Measurements from ENCODE around the gene MAGEF1.

DNA sequence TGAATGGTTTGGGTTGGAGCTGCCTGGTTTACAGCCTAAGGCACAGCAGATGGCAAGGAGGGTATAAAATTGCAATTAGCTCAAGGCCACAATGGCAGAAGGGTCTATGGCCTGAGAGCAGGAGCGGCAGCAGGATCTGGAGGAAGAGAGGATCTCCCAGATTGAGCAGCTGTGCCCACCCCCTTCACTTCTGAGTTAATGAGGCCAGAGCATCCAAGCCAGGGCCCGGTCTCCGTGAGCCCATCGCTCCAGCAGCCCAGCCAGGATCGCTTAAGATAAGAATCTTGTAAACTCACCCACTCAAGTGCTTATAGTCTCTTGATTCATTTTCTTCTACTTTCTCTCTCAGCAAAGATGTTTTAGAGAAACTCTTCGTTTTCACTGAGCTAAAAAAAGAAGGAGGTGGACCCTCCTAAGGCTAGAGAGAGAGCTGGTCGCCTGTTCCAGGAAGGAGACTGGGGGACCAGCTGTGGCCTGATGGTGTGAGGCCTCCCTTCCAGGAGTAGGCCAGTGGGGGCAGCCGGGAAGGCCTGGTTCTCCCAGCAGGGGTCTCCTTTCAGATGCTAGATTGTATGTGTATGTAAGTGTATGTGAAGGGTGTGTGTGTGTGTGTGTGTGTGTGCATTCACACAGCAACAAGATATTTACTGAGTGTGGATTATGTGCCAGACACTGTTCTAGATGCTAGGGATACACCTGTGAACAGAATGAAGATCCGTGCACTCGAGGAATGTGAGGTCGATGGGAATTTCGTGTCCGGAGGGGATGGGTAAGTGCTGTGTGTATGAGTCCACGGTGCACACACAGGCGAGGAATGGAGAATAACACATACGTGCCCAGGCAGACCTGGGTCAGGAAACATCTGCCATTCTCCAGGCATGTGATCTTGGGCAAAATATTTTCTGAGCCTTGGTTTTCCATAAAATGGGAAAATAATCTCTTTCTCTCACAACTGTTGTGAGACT is 18.6 kb downstream of the MAGEF1 start:
- TF ChIP-seq JUND (IDR thresholded peaks at IDR 0.05; ENCODE audit: low read depth, low read length) (no peak), CEBPB (IDR thresholded peaks at IDR 0.05; ENCODE audit: borderline replicate concordance in 1 of 2, low read depth in 2 of 2, low read length in 2 of 2) (no peak), POLR2A (IDR thresholded peaks at IDR 0.05; ENCODE audit: low read depth, low read length) (no peak), TCF12 (IDR thresholded peaks at IDR 0.05; ENCODE audit: low read depth, low read length) (no peak)
- TF ChIP-seq, protein P1, sequence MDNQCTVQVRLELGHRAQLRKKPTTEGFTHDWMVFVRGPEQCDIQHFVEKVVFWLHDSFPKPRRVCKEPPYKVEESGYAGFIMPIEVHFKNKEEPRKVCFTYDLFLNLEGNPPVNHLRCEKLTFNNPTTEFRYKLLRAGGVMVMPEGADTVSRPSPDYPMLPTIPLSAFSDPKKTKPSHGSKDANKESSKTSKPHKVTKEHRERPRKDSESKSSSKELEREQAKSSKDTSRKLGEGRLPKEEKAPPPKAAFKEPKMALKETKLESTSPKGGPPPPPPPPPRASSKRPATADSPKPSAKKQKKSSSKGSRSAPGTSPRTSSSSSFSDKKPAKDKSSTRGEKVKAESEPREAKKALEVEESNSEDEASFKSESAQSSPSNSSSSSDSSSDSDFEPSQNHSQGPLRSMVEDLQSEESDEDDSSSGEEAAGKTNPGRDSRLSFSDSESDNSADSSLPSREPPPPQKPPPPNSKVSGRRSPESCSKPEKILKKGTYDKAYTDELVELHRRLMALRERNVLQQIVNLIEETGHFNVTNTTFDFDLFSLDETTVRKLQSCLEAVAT (IDR thresholded peaks at IDR 0.05) = no peak
- TF ChIP-seq, protein P2, sequence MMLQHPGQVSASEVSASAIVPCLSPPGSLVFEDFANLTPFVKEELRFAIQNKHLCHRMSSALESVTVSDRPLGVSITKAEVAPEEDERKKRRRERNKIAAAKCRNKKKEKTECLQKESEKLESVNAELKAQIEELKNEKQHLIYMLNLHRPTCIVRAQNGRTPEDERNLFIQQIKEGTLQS (IDR thresholded peaks at IDR 0.05; ENCODE audit: borderline replicate concordance, extremely low read depth, low read depth, low read length) = no peak
- TF ChIP-seq, protein P3, sequence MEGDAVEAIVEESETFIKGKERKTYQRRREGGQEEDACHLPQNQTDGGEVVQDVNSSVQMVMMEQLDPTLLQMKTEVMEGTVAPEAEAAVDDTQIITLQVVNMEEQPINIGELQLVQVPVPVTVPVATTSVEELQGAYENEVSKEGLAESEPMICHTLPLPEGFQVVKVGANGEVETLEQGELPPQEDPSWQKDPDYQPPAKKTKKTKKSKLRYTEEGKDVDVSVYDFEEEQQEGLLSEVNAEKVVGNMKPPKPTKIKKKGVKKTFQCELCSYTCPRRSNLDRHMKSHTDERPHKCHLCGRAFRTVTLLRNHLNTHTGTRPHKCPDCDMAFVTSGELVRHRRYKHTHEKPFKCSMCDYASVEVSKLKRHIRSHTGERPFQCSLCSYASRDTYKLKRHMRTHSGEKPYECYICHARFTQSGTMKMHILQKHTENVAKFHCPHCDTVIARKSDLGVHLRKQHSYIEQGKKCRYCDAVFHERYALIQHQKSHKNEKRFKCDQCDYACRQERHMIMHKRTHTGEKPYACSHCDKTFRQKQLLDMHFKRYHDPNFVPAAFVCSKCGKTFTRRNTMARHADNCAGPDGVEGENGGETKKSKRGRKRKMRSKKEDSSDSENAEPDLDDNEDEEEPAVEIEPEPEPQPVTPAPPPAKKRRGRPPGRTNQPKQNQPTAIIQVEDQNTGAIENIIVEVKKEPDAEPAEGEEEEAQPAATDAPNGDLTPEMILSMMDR (IDR thresholded peaks at IDR 0.05 in 2 of 3, conservative IDR thresholded peaks at IDR 0.05 in 1 of 3; ENCODE audit: control insufficient read depth in 2 of 3, extremely low read depth in 1 of 3, insufficient read depth in 1 of 3, low read depth in 3 of 3, low read length in 3 of 3) = no peak

Measured in GM12878 (cell line).